Amygdala (tissue), 56 donors: ENCODE data around the gene URB1.
"Not testable (repeated sequence)": the region's sequence is repeated elsewhere in the genome, so short reads cannot be mapped to it uniquely, and the experiment has no call there.

Experiments
- DNase-seq, 56 donors: peaks; one replicate each; lab custom pipeline; 2025; lab: John Stamatoyannopoulos, UW

Gene URB1

DNA sequence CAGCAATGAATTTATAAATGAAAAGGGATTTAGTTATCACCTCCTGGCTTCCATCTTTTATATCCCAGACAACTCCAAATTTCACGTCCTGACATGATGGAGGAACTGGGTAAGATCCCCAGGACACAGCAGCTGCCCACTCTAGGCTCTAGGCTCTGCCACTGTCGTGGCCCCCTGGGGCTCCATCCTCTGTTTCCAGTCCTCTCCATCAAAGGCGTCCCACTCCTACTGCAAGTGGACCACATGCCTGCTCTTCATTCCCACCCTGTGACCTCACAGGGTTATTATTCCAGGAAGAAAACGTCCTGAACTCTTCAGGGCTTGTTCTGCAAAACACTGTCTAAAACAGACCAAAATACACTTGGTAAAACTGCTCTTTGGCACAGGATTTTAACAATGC is 11.9 kb downstream of the URB1 start:
- DNase-seq, result no peak

DNA sequence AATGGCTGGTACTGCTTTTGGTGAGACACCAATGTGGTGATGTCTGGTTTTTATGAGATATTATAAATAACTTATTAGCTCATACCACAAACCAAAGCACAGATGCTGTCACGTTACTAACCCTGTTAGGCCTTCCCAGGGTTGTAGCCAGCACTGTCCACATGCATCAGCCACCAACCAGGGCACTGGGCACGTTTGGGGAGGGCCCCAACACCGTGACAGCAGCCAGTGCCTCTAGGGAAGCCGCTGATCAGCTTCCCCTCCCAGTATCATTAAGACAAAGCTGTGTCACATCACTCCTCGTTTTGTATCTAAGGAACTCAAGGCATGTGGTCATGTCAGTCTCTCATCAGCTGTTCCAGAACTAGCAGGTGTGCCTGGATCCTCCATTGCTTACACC is 13.9 kb downstream of the URB1 start:
- no peak for DNase-seq

DNA sequence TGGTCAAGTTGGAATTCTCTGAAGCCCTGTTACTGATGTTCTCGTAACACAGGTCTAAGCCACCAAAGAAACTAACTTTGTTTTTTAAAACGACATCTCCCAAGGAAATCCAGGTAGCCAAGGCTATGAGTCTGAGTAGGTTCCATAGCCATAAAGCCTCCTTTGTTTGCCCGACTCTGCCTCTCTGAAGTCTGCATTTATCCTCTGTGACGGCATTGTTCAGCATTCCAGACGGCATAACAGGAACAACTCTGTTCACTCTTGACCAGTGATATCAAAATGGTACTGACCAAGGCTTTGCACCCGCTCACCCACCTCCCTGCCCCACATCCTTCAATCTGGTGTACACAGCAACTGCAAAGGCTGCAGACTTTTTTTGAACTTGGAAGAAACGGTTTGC is 14.8 kb downstream of the URB1 start:
- DNase-seq, result peak in 4 of 56 donors; percentile 2 to 36 (median 12)

DNA sequence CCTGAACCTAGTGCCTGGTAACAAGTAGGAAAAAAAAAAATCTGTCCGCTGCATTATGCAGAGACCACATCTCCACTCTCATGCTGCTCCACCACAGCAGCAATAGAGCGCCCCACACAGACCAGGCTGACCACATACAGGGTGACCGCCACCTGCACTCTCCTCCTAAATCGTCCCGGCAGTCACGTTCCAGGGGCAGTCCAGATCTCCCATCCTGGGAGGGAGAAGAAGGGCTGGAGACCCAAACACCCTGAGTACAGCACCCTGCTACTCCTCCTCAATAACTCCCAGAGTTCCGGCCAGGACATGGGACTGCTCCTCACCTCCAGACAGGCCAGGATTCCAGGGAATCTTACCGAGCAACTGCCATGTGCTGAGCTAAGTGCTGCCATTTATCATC is 15.3 kb downstream of the URB1 start:
- no peak for DNase-seq

DNA sequence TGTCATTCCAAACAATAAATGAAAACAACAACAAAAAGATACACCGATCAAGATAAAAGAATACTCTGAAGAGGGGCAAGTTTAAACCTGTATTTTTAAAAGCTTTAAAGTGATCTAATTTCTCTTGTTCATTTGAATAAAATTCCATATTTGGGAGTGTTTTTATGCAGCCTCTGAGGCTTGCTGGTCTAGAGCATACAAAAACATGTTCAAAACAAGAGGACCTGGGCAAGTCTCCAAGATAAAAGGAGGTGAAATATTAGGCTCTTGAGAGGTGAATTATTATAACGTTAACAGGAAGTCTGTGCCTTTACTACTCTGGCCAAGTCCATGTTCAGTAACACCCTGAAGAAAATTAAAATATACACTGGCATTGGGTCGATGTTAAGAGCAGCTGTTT is 20.1 kb downstream of the URB1 start:
- no peak for DNase-seq

DNA sequence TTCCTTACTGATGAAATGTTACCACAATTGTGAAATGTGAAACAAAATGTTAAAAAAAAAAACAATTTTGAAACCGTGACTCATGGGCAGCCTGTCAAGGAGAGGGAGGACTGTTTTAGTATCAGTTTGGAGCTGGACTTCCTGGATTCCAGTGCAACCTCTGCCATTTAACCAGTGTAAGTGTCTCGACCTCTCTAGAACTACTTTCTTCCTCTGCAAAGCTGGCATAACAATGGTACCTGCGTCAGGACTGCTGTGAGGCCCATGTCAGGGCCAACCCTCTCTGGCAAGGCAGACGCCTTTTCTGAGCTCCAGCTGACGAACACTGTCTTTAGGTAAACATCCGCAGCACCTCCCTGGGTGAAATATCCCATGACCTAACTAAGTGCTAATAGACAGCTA is 20.9 kb downstream of the URB1 start:
- DNase-seq, result no peak

DNA sequence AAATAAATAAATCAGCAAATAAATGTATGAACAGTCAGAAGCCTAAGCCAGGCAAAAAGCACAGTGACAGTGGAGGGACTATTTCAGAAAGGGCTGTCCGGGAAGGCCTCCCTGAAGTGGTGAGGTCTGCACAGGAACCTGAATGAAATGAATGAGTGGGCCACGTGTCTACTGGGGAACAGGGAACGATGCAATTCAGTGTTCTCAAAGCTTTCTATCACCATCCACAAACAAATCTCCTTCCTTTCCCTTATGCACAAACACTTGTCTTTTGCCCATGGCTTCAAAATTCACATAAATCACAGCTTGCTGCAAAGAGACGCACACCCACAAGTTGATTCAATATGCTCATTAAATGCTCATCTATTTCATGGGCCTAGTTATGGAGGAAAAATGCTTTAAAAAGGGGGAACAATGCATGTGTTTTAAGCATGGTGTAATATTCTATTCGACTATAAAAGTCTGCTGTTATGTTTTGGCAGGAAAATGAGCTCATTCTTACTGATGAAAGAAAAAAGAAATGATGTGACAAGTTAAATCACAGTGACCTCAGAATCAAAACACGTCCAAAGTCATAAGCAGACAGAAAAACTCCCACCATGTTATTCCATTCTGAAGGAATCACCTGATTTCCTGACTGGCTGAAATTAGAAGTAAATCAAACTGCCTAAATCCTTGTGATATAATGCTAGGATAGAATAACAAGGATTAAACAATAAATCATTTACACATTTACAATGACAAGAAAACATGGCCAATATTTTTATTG is 21.6 kb downstream of the URB1 start:
- DNase-seq, result no peak

DNA sequence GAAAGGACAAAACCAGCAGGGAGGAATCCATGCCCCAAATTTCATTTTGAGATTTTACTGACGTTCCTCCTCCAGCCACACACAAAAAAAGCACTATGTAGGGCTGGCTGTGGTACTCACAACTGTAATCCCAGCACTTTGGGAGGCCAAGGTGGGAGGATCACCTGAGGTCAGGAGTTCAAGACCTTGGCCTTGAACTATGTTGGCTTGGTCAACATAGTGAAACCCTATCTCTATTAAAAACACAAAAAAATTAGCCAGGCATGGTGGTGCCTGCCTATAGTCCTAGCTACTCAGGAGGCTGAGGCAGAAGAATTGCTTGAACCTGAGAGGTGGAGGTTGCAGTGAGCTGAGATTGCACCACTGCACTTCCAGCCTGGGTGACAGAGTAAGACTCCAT is 23.9 kb downstream of the URB1 start:
- not testable (repeated sequence) for DNase-seq

DNA sequence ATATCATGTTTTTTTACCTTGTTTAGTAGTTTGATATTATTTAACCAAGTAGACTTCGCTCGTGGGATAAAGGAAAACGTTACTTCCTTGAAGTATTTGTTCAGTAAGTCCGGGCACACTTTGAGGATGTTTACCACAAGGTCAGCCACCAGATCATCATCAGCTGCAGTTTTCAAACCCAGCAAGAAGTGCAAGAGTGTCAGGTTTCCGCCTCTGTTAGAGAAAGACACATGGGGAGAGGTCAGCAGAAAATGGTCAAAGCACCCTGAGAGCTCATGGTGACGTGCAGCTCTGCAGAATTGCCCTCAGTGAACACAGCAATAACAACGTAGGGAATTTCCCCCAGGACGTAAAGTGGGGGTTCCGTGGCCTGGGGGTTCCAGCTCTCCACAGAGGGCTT is 24.4 kb downstream of the URB1 start:
- DNase-seq, result no peak

DNA sequence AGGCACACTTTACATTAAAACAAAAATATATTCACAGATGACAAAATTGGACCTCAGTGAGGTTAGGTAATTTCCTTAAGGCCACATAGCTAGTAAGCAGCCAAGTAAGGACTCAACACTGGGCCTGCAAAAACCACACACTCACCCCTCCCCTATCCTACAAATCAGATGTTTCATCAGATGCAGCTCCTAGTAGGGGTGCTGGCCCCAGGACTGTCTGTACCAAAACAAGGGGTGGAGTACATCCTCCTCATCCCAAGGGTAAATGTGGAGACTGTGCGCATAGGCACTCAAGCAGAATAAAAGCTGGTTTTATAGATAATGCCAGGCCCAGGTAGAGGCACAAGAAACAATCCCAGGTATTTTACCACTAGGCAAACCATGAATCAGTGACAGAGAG is 25.7 kb downstream of the URB1 start:
- no peak for DNase-seq

DNA sequence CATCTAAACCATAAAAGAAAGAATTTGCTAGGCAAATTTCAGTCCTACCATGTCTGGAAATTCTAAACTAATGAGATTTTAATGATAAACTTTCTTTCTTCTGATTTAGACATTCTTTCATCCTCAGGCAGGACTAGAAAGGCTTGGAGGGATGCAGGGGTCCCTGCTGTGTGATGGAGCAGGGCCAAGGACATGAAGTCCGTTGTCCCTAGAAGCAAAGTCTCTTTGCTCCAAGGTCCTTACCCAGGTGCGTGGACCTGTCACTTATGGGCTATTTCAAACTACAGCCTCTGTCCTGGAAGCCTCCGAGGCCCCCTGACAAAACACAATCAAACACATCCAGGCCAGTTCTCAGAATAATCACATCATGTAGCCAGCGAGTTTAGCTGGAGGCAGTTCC is 26.6 kb downstream of the URB1 start:
- no peak for DNase-seq

DNA sequence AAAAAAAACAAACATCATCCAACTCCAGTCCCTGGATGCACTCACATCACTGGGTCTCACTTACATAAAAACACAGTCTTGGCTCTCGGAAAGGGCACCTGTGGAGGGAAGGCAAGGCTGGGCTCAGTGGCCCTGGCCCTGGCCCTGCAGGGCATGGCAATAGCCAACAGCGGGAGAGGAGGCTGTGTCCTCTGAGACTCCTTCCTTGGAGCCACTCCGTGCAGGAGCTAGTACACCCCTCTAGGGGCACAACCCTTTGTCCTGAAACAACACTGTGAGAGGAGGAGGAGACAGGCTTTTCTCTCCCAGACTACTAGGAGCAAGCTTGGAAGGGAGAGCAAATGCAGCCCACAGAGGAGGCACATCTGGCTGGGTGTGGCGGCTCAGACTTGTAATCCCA is 28.0 kb downstream of the URB1 start:
- no peak for DNase-seq

DNA sequence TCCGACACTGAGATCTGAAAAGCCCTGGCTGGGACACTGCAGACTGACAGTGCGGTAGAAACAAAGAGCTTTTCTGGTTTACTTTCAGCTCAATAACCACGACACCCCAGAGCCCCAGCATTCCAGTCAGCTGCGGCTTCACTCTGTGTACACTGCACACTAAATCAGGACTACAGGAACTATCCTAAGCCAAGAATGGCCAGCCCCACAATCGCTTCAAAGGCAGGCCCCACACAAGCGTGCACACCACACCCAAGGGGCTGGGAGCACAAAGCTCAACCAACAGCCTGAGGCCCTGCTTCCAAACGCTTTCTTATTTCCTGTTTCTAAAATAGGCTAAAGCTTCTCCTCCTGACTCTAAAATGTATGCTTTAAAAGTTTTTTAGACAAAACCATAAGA is 28.4 kb downstream of the URB1 start:
- peak in 6 of 56 donors; percentile 3 to 18 (median 12) for DNase-seq

DNA sequence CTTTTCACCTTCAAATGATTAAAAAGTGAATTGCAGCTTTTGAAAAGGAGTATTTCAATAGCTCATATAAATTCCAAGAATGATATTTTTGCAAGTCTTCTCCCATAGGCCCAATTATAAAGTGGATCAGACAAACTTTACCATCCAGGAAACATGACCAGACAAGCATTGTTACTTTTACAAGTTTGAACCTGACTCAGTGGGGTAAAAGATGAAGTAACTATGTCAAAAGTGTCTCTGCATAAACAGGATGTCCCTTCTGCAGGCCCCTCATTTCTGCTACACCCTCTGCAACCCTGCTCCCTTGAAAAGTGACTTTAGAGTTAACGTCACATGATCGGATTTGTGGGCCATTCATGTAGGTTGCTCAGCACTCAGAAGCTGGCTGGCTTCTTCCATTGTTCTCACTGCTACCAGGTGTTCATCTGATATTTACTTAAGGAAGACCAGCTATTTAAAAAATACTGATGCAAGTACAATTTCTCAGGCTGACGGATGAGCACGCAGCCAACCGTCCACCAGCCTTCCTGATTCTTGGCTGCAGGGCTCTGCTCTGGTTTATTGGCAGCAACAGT is 32.3 kb downstream of the URB1 start:
- DNase-seq, result no peak

DNA sequence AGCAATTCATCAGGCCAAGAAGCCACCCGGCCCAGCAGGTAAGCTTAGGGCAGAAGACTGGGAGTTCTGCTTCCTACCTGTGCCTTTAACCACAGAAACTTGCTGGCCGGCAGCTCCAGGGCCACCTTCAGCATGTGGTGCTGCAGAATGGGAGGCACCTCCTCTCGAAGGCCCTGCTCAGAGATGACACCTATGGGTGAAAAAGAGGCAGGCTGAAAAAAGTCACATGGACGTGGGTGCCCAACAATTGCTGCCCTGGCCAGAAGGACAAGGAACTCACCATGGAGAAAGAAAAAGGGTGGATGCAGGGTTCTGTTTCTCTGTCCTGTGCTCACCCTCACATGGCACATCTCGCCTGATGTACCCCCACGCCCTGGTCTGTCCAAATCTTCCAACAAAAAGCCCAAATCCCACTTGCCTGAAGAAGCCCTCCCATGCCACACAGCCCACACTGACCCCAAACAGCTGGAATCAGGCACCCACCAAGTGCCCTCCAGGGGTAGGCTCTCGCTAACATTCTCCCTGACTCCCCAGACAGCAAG is 33.0 kb downstream of the URB1 start:
- peak in 2 of 56 donors; percentile 9 to 14 for DNase-seq

DNA sequence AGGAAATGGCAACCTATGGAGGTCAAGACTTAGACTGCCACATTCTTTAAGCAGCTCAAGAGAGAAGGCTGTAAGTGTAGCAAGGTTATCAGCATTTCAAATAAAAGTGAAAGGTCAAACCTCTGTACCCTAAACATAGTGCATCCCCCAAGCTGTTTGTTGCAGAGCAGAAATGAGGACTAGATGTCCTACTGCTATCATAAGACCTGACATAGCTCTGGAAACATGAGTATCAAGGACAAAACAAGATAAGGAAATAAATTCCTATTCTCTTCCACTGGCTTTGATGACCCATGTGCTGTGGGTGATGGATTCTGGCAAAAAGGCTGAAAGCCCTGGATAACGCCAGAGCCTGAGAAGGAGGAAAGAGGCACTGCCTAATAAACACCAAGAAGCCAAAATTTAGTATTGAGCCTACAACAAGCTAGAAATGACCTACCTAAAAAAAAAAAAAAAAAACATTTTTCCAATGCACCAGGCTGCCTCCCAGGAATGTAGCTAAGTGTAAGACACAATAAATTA is 35.9 kb downstream of the URB1 start:
- no peak for DNase-seq

DNA sequence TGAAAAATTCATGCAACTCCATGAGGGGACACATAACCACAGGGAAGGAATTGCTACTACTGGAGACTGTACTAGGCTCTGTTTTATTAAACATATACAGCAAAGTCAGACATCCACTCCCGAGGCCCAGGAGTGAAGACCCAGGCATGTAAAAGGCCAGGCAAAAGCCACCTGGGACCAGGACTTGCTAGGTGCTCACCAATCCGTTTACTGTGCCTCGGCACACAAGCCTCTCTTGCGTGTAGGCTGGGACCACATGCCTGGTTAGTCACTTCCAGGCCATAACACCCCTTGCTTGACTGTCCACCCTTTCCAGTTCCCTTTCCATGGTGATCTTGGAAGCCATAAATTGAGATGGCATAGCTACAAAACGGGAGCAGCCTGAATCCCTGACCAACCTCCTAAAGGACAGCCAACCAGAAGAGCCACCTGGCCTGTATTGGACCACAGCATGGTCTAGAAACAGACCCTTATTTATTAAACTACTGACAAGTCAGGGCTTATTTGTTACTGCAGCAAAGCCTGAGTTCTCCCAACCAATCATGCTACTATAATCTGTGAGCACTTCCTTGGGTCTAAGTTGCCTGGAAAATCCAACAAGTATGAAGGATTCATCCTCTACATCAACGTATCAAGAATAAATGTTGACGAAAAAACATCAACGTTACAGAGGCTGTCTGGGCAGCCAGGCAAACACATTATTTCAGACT is 39.7 kb downstream of the URB1 start:
- no peak for DNase-seq

DNA sequence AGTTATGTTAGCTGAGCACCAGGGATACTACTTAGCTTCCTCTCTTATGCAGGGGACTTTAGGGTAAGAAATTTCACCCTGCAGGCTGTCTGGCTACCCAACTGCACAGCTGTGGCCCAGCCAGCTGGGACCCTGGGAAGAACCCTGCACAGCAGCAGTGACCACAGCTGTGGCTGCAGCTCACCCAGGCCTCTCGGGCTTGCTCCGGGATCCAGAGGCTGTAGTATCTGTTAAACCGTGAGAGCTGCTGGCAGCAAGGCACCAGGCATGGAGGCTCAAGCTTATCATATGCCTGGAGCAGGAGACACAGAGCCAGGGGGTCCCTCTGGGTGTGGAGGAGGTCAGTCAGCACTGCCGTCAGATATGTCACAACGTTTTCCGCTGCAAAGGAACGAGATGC is 40.3 kb downstream of the URB1 start:
- DNase-seq, result no peak

DNA sequence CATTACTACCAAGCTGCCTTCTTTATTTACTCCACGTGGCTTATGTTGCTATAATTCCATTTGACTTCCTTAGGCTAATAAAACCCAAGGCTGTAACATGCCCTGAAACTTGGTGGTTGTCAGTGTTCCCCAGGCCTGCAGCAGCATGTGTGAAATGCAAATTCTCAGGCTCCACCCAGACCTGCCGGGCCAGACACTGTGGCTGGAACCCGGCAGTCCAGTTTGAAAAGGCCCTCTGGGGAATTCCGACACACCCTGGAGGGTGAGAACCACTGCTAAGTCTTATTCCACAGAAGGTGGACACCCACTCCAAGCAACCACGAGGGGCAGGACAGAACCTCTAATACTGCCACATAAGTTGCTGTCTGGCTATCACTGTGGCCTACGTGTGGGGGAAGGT is 41.4 kb downstream of the URB1 start:
- DNase-seq, result no peak

DNA sequence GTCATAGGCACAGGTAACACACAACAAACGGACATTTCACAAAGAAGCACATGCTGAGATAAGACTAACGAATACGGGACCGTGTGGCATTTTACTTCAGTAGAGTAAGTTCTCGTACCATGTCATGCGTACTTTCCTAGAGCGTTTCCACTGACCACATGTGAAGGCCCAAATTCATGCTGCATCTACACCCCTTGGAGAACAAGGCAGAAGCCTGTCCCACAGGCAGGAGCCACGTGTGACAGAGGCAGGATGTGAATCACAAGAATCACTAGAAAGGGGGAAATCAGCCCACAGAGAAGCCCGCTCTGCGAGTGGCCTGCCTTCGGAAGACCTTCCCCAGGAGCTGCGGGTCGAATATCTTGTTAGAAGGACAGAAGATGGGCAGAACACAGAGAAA is 41.8 kb downstream of the URB1 start:
- no peak for DNase-seq

DNA sequence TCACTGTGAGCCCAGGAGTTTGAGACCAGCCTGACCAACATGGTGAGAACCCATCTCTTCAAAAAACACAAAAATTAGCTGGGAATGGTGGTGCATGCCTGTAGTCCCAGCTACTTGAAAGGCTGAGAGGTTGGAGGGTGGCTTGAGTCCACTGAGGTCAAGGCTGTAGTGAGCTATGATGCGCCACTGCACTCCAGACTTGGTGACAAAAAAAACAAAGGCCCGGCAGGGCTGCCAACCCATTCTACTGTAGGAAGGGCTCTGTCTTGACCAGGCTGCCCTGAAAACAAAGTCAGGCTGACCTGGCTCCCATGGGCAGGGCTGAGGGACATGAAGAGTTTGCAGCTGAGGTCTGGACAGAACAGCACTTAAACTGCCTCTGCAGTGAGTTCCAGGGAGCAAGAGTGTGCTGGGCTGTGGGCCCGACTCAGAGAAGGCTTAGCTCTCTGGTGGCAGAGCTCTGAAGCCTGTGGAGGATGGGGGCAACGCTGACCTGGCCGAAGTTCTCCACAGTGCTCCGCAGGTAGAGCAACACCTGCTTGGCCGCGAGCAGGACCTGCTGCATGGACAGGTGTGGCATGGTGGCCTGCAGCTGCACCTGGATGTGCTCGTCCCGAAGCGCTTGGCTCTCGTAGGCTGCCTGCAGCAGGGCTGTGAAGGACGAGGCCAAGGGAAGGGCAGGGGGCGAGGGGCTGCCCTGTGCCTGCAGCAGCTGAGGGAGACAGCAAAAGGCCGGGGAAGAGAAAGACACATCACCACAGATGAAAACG is 42.4 kb downstream of the URB1 start:
- DNase-seq, result no peak
